ENCODE results near the gene MTA3. TPM values are rescaled to one million over a fixed set of nuclear protein-coding genes. Genes with fewer than 3 reads are reported as not detected.

Gene MTA3
- total RNA-seq (2011; cell fraction: chromatin; rRNA removed; ENCODE audit: low replicate concordance) = 32.9 and 76.2 TPM in 2 replicates
- total RNA-seq (2011; cell fraction: nucleolus; rRNA removed) = 11.2 and 11.8 TPM in 2 replicates
- total RNA-seq (2011; cell fraction: nucleoplasm; rRNA removed) = 23.8 and 40.7 TPM in 2 replicates
- total RNA-seq (2014; rRNA removed) = 12.4 and 15.8 TPM in 2 replicates
- 20.7 and 25.7 TPM in 2 replicates for total RNA-seq (2014; rRNA removed; fragmentation: Illumina TruSeq; extraction: Trizol)
- total RNA-seq (2015; rRNA removed; fragmentation: Illumina TruSeq; extraction: Trizol) = 17.8 and 20.7 TPM in 2 replicates
- 22.3 and 23.5 TPM in 2 replicates for total RNA-seq (2021)
- 30.8 and 39.6 TPM in 2 replicates for polyA plus RNA-seq (2011; rRNA removed)
- 18.3 and 24.6 TPM in 2 replicates for polyA plus RNA-seq (2011; cell fraction: cytosol; rRNA removed)
- polyA plus RNA-seq (2011; cell fraction: nucleus; rRNA removed) = 12.3 and 13.6 TPM in 2 replicates
- polyA plus RNA-seq (2012) = 21.7 and 24.0 TPM in 2 replicates
- 24.2 and 28.6 TPM in 2 replicates for polyA plus RNA-seq (2014; fragmentation: Illumina TruSeq; extraction: Trizol)
- polyA plus RNA-seq (2014; fragmentation: Nextera tagmentation; extraction: Ambion mirVana) = 10 to 100 TPM; 17.0 to 26.3 TPM
- 21.9 and 25.3 TPM in 2 replicates for polyA plus RNA-seq (2014; rRNA removed)
- polyA minus RNA-seq (2011; rRNA and poly(A)+ RNA removed) = 34.1 and 36.6 TPM in 2 replicates
- 10.9 and 11.4 TPM in 2 replicates for polyA minus RNA-seq (2011; cell fraction: cytosol; rRNA and poly(A)+ RNA removed)
- 7.5 and 15.2 TPM in 2 replicates for polyA minus RNA-seq (2011; cell fraction: nucleus; rRNA and poly(A)+ RNA removed)
- percentile 57 among the genes with signal in this experiment for Bru-seq, nascent RNA
- BruChase-seq, experiment 1, labeled RNA remaining after a 2-hour chase = percentile 56 among the genes with signal in this experiment
- percentile 54 among the genes with signal in this experiment for BruChase-seq, experiment 2, labeled RNA remaining after a 6-hour chase
- long read RNA-seq, experiment 1, transcript MTA3-204 (14 exons, 2,041 nt) = minor isoform, 37 of 92 reads
- long read RNA-seq, experiment 1, transcript MTA3-205 (14 exons, 2,202 nt) = major isoform, 42 of 92 reads
- long read RNA-seq, experiment 1, partial matches to known transcripts = 8 of 92 reads
- long read RNA-seq, experiment 1, other reads (novel, unspliced or antisense) = 5 of 92 reads
- long read RNA-seq, experiment 2, transcript MTA3-205 (14 exons, 2,202 nt) = major isoform, 9 of 20 reads
- long read RNA-seq, experiment 2, partial matches to known transcripts = 0 of 20 reads
- long read RNA-seq, experiment 2, other reads (novel, unspliced or antisense) = 9 of 20 reads
- long read RNA-seq, experiment 3, transcript MTA3-205 (14 exons, 2,202 nt) = minor isoform, 6 of 20 reads
- long read RNA-seq, experiment 3, transcript MTA3-204 (14 exons, 2,041 nt) = major isoform, 10 of 20 reads
- long read RNA-seq, experiment 3, partial matches to known transcripts = 2 of 20 reads
- long read RNA-seq, experiment 3, other reads (novel, unspliced or antisense) = 2 of 20 reads

DNA sequence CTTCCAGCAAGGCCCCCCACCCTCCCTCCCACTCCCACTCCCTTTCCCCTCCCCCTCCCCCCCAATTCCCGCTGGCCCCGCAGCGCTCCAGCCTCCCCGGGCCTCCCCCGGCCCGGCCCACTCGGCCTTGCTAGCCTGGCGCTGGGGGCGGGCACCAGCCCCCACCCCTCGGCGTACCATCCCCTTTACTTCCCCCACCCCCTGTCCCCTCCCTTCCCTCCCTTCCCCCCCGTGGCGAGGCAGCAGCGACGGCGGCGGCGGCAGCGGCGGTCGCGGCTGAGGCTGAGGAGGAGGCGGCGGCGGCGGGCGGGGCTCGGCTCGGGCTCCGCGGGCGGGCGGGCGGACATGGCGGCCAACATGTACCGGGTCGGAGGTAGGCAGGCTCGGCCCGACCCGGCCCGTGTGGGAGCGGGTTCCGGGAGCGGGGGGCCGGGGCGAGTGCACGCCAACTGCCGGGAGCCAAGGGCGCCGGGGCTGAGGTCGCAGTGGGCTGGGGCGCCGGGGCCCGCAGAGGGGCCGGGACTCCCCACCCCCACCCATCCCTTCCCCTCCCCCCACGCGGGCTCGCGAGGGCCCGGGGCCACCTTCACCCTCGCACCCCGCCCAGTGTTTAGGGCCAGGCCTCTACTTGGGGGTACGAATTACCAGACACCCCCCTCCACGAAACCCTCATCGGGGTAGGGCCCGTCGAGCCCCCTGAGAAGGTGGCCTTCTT, at the start of gene MTA3:
MTA3 (plus strand) TSS at position 232 of the 715 bp plus-strand sequence; CDS start at position 346, 114 bp downstream.
- Histone ChIP-seq H3K79me2 (ENCODE audit: control insufficient read depth, insufficient read depth, low read length) (peaks cover 14% of the 10 kb centered on the region), H3K4me1 (replicated peaks in 1 of 2; ENCODE audit: control insufficient read depth in 2 of 2, insufficient read depth in 2 of 2, low read length in 2 of 2) (peaks cover 6 to 7% of the 10 kb centered on the region in 2 experiments; a peak in 2 of 5 replicates), H3K9ac (ENCODE audit: insufficient read depth in 1 of 2, low read depth in 2 of 2, low read length in 2 of 2) (peak within 1 kb of the TSS; percentile 63 to 96), H3K4me3 (peak within 1 kb of the TSS; percentile 70), H3K9me1 (ENCODE audit: control insufficient read depth, insufficient read depth, low read length) (no peaks in the 10 kb centered on the region), H3K27ac (ENCODE audit: extremely low read depth, low read depth, low read length) (peak within 1 kb of the TSS; percentile 72), H2AFZ (ENCODE audit: low read depth, low read length) (peak within 1 kb of the TSS; percentile 89), H3K4me2 (ENCODE audit: insufficient read depth, low read length) (peak within 1 kb of the TSS; percentile 83), H3K27me3 (ENCODE audit: control insufficient read depth in 2 of 2, insufficient read depth in 2 of 2, low read length in 2 of 2) (no peaks in the 10 kb centered on the region), H3K9me3 (replicated peaks; ENCODE audit: control insufficient read depth, insufficient read depth, low read depth, low read length) (no peaks in the 10 kb centered on the region), H4K20me1 (replicated peaks; ENCODE audit: control insufficient read depth, insufficient read depth, low read length) (no peaks in the 10 kb centered on the region), H3K36me3 (ENCODE audit: control insufficient read depth, insufficient read depth, low read length) (peaks cover 3% of the 10 kb centered on the region; the same call in 1 of the 3 replicates)
- DNase-seq (ENCODE audit: extremely low read depth in 1 of 4, low spot score in 3 of 4) (peak; percentile 73 to 89 (median 82)), FAIRE-seq (no peak), ATAC-seq (peak; percentile 92)
- no TSS peak for BruUV-seq (replicated peaks)
- intact Hi-C loops (cut with micrococcal nuclease) = no loop called here
- ChIA-PET CTCF (ENCODE audit: low intra/inter-chr PET ratio) (no interaction called here), POLR2A (interaction anchor here (0.7 to 1.0 kb wide), 3 partner anchors 9 to 58 kb away, joined by 3 to 5 read pairs (median 3); no protein-coding TSS in a partner anchor)
- in situ Hi-C loops (cut with MboI) = no loop called here
- WGBS (ENCODE audit: insufficient coverage, low coverage, missing lambda C conversion rate) = 3% methylated on average over 7 of the region's 67 CpGs
- TF ChIP-seq ZFP30 (CRISPR knock-in tag; IDR thresholded peaks at IDR 0.05; ENCODE audit: borderline replicate concordance) (no peak), MAZ (CRISPR knock-in tag; conservative IDR thresholded peaks at IDR 0.05 in 1 of 2, IDR thresholded peaks at IDR 0.05 in 1 of 2) (peak in 1 of 2 experiments; percentile 82; a peak in 2 of 4 replicates), POLR2G (IDR thresholded peaks at IDR 0.05; ENCODE audit: low read depth, low read length) (peak; percentile 78), MXI1 (IDR thresholded peaks at IDR 0.05; ENCODE audit: low read depth, low read length) (no peak), ZNF23 (CRISPR knock-in tag; IDR thresholded peaks at IDR 0.05) (no peak), GATAD2B (IDR thresholded peaks at IDR 0.05; ENCODE audit: borderline replicate concordance) (0 out of 2 replicates have a peak, but pooled peaks have one; percentile 34), ERF (CRISPR knock-in tag; IDR thresholded peaks at IDR 0.05) (no peak)
- TF ChIP-seq, protein P1, sequence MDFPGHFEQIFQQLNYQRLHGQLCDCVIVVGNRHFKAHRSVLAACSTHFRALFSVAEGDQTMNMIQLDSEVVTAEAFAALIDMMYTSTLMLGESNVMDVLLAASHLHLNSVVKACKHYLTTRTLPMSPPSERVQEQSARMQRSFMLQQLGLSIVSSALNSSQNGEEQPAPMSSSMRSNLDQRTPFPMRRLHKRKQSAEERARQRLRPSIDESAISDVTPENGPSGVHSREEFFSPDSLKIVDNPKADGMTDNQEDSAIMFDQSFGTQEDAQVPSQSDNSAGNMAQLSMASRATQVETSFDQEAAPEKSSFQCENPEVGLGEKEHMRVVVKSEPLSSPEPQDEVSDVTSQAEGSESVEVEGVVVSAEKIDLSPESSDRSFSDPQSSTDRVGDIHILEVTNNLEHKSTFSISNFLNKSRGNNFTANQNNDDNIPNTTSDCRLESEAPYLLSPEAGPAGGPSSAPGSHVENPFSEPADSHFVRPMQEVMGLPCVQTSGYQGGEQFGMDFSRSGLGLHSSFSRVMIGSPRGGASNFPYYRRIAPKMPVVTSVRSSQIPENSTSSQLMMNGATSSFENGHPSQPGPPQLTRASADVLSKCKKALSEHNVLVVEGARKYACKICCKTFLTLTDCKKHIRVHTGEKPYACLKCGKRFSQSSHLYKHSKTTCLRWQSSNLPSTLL (IDR thresholded peaks at IDR 0.05) = no peak
- TF ChIP-seq, protein P2, sequence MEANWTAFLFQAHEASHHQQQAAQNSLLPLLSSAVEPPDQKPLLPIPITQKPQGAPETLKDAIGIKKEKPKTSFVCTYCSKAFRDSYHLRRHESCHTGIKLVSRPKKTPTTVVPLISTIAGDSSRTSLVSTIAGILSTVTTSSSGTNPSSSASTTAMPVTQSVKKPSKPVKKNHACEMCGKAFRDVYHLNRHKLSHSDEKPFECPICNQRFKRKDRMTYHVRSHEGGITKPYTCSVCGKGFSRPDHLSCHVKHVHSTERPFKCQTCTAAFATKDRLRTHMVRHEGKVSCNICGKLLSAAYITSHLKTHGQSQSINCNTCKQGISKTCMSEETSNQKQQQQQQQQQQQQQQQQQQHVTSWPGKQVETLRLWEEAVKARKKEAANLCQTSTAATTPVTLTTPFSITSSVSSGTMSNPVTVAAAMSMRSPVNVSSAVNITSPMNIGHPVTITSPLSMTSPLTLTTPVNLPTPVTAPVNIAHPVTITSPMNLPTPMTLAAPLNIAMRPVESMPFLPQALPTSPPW (CRISPR knock-in tag; IDR thresholded peaks at IDR 0.05) = peak; percentile 92

All from K562 (cell line).